Cerebellar nuclear complex (tissue), 1 donor: Measurements from ENCODE around the gene AOAH.
"Not testable (repeated sequence)": the region's sequence is repeated elsewhere in the genome, so short reads cannot be mapped to it uniquely, and the experiment has no call there.

Experiments used
- DNase-seq, 2 experiments: peaks; one replicate each; lab custom pipeline; 2025; lab: John Stamatoyannopoulos, UW

AOAH gene

GRCh38 chr7:36657036-36657660 lies 67.1 kb downstream of the AOAH start:
- DNase-seq, result no peak

- DNase-seq, result no peak
Observed at GRCh38 chr7:36654436-36654835, 69.9 kb downstream of the AOAH start.

DNA sequence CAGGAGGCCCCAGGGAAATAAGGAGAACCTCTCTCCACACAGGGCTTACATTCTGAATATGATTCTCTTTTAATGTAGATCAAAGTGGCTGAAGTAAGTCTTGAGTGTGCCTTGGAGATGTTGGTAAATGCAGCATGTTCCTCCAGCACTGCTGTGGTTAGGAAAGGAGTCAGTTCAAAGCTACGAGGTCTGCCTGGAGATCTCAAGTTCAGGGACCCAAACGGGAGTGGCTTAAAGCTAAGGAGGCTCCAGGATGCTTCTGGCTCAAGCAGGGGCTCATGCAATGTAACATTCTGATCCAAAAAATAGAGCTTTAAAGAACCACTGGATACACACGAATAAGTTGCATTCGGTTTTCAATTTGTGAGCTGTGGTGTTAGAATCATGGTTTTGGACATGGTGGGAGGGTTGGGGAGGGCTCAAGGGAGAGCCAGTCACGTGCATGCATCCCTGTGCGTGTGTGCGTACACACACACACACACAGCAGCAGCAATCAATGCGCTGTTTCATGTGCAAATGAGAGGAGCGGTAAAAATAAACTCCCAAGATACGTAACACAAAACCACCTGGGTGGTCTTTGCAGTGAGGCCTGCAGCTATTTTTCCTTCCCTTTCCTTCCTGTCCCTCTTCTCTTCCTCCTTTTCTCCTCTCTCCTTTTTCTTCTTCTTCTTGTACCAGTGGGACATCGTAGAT lies 70.5 kb downstream of the AOAH start:
- no peak for DNase-seq

DNA sequence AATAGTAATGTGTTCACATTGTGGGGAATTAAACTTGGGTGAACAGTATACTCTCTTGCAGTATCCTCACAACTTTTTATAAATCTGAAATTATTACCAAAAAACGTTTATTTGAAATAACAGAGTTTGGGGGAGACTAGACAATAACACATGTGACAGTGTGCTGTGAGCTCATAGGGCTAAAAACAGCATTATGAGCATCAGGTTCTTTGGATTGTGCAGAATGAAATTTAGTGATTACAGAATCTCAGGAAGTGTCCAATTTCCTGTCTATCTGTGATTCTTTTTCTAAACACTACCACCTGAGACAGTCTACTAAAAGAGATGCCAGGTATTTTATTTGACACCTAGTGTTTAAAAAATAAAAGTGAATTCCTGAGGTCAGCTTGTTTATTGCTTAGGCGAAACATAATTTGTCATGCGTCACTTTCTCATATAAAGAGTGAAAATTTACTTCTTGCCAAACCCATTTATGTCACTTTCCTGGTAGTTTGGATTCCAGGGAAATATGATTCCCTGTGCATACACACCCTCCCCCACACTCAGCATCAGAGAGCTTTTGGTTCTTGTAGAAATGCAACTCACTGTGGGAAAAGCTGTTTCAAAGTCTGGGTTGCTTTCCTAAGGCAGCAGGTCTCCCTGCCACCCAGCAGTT lies 71.2 kb downstream of the AOAH start:
- DNase-seq, result no peak

- no peak for DNase-seq
Observed at GRCh38 chr7:36652431-36652830, 71.9 kb downstream of the AOAH start.

- no peak for DNase-seq
Observed at GRCh38 chr7:36651404-36651803, 72.9 kb downstream of the AOAH start.

DNA sequence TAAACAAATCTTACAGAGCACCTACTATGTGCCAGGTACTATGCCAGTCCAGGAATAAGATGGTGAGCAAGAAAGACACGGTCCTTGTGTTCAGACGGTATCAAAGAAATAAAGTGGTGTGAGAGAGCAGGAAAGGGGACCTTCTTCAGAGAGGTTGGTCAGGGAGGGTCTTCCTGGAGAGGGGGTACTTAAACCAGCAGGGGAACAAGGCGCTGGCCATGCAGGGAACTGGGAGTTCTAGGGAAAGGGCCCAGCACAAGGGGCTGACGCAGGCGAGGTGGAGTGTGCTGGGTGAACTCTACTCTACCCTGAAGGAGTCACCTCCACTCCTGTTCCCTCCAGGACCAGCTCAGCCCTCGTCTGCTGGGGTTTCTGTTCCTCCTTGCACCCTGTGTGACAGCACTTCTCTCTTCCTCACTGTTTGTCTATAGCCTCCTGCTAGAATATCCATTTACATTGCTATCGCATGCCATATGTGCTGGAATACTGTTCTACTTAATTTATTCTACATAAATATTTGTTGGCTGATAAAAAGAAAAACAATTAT lies 73.5 kb downstream of the AOAH start:
- DNase-seq, result no peak

DNA sequence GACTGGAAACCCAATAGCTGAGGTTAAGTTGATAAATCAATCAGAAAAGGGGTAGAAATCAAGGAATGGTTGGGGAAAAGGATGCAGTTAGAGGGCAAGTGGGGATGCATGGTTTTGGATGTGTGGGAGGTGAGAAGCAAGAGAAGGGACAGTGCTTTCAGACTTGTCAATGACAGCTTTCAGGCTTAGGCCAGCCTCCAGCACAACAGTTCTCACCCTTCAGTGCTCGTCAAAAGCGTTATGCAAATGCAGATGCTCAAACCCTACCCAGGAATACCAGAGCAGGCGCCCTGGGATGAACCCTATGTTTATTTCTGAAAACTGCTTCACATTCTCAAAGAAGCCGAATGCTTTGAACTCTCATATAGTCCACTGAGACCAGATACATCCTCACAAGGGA lies 74.0 kb downstream of the AOAH start:
- no peak for DNase-seq

DNA sequence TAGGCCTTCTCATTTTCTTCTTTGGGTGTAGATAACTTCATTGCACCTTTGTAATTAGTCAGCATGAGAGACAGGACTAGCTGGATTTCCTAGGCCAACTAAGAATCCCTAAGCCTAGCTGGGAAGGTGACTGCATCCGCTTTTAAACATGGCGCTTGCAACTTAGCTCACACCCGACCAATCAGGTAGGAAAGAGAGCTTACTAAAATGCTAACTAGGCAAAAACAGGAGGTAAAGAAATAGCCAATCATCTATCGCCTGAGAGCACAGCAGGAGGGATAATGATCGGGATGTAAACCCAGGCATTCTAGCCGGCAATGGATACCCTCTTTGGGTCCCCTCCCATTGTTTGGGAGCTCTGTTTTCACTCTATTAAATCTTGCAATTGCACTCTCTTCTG lies 75.0 kb downstream of the AOAH start:
- DNase-seq, result not testable (repeated sequence)

- no peak for DNase-seq
Observed at GRCh38 chr7:36648441-36648840, 75.9 kb downstream of the AOAH start.

- no peak for DNase-seq
Observed at GRCh38 chr7:36644625-36645422, 79.5 kb downstream of the AOAH start.

- DNase-seq, result no peak
Observed at GRCh38 chr7:36642414-36642813, 81.9 kb downstream of the AOAH start.

DNA sequence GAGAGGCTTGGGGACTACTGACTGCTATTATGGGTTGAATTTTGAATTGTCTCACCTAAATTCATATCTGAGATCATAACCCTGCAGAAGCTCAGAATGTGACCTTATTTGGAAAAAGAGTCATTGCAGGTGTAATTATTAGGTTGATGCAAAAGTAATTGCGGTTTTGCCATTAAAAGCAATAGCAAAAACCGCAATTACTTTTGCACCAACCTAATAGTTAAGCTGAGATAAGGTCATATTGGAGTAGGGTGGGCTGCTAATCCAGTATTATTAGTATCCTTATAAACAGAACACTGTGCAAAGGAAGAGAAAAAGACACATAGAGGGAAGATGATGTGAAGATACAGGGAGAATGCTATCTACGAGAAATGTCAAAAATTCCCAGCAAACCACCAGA lies 82.3 kb downstream of the AOAH start:
- DNase-seq, result no peak

GRCh38 chr7:36640682-36641081 lies 83.6 kb downstream of the AOAH start:
- no peak for DNase-seq

- DNase-seq, result no peak
Observed at GRCh38 chr7:36639826-36640225, 84.5 kb downstream of the AOAH start.

DNA sequence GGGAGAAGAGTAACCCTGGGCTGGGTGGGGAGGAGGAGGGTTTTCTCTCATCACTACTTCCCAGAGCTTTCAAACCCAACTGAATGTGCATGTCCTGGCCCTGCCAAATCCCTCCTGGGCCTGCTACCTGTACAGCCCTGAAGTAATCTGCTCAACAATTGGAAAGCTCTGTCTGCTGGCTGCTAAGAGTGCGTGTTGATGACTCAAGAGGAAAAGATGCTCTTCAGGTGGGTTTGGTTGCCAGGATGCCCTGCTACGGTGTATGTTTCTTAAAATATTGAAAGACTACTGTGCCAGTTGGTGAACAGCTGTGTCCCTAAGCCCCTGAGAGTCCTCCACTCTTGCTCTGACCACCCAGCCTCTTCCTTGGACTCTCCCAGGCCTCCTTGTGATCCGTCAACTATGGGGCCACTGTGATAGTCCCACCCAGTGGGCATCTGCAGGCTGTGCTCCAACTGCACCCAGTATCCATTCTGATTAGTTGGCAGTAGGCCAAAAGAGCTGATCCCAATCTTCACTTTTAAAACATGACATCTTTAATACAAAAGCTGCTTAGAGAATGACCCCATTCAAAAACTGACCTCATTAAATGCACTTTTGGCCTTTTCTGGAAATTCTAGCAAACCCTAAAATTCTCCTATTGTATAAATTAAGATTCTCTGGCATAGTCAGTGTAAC lies 85.6 kb downstream of the AOAH start:
- no peak for DNase-seq

DNA sequence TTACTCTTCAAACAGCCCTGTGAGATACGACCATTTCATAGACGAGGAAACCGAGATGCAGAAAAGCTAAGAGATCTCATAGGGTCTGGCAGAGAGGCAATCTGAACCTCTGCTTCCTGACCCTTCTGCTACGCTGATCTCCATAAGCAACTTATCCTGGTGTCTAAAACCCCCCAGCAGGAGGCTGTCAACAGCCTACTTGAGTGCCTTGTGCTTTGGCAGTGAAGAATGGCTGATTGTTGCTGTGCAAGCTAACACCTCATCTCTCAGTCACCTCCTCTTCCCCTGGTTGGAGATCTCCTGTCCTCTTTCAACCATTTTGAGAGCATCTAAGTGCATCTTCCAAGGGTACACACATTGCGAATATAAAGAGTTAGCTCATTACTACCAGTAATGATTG lies 86.2 kb downstream of the AOAH start:
- DNase-seq, result no peak

DNA sequence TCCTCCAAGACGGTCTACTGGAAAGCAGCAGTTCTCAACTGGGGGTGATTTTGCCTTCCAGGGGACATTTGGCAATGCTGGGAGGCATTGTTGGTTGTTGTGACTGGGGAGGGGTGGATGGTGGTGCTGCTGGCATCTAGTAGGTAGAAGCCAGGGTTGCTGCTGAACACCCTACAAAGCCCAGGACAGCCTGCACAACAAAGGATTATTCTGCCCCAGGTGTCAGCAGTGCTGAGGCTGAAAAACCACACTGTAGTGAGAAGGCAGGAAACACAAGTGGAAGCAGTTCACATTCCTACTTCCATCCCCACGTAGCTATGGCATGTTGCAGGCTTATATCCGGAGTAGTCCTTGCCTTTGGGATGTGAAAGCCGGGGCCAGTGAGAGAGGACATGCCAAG lies 86.9 kb downstream of the AOAH start:
- DNase-seq, result no peak

DNA sequence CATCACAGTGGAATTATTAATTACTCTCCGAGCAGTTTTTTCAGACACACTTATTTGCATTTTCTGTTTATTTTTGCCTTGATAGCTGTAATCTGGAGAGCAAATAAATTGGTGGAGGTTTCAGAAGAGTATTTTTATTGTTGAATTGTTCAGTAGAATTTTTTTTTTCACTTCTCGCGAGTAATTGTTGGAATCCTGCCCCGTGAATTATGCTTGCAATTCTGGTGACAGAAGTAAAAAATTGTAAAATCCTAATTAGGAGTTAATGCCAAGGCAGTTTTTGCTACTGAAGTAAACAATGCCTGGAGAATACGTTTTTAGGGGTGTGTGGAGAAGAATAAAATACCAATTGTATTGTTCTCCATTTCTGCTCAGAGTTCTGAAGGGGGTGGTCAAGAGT lies 88.2 kb downstream of the AOAH start:
- DNase-seq, result no peak

DNA sequence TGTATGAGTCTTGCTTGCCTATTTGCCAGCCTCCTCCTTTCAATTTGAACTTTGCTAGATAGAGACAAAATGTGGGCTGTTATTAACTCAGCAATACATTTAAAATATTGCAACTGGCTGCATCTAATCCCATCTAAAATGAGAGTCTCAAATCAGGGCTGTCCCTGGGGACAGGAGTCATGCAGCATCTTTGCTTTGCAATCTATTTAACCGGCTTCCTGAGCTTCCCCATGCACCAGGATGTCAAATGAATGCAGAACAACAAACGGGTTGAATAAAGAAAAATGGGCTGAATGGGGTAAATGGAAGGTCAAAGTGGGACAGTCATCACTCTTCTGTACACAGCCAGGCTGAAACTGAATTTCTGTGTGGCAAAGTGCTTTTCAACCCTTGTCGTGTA lies 89.2 kb downstream of the AOAH start:
- no peak for DNase-seq

DNA sequence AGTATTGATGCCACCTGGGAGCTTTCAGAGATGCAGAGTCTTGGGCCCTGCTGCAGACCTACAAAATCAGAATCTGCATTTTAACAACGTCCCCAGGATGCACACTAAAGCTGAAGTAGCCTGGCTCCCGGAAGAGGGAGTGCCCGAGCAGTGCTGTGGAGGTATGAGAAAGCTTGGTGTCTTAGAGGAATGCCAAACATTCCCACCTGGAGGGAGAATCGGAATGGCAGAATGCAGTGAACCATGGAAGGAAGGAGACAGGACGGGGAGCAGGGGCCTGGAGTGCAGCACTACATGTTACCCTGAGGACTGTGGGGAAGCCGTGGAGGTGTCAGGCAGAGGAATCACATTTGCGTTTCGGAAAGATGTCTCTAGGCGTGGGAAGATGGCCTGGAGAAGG lies 90.9 kb downstream of the AOAH start:
- DNase-seq, result no peak

- DNase-seq, result no peak
Observed at GRCh38 chr7:36630112-36630650, 94.1 kb downstream of the AOAH start.
